NK-92 (cell line): ENCODE results near the gene C16orf86.

ENCODE experiments used
- DNase-seq: peaks from one replicate; lab custom pipeline; 2025; ENCODE audit not compliant: unreplicated experiment; lab: John Stamatoyannopoulos, UW

C16orf86 gene

DNA sequence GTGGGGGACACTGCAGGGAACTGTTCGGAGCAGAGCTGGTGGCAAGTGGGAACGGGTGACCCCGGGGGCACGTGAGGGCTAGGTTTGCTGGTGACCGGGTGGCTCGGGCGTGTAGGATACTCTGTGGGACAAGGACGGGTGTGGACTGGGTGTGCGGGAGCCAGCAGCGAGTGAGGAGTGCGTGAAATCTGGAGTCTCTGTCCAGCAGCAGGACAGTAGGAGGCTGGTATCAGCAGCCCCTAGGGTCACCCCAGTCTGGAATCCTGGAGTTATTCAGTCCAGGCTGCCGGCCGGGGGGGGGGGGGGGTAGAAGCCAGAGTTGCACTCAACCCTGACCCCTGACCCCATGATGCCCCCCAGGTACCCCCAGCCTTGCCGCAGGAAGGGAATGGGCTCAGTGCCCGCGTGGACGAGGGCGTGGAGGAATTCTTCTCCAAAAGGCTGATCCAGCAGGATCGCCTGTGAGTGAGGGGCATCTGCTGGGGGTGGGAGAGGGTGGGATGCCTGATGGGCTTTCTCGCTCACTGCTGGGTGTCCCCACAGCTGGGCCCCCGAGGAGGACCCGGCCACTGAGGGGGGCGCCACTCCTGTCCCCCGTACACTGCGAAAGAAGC is 12.7 kb upstream of the C16orf86 start:
- DNase-seq: no peak

GRCh38 chr16:67654403-67654911 is 12.2 kb upstream of the C16orf86 start:
- DNase-seq: no peak

GRCh38 chr16:67655363-67655762 is 11.3 kb upstream of the C16orf86 start:
- no peak for DNase-seq

DNA sequence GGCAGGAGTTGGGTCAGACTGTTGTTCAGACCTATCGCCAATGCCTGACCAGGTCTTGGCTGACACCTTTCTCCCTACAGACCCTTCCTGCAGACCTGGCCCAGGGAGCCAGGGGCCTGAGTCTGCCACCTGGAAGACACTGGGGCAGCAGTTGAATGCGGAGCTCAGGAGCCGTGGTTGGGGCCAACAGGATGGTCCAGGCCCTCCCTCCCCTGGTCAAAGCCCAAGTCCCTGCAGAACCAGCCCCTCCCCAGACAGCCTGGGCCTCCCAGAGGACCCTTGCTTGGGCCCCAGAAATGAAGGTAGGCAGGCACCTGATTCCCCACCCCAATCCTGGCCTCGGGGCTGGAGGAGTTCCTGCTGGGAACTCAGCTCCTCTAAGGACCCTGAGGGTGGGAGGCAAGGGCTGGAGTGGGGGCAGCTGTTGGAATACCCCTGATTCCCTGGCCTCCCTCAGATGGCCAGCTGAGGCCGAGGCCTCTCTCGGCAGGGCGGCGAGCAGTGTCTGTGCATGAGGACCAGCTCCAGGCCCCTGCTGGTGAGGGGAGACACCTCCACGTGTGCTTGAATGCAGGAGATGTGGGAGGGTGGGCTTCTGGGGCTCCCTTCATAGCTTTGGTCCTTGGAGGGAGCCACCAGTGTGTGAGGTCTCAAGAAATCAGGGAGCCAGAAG is 10.1 kb upstream of the C16orf86 start:
- DNase-seq: no peak

GRCh38 chr16:67657017-67657608 is 9.5 kb upstream of the C16orf86 start:
- DNase-seq: no peak

- no peak for DNase-seq
These were observed 8.7 kb upstream of the C16orf86 start for GRCh38 chr16:67657751-67658518.

DNA sequence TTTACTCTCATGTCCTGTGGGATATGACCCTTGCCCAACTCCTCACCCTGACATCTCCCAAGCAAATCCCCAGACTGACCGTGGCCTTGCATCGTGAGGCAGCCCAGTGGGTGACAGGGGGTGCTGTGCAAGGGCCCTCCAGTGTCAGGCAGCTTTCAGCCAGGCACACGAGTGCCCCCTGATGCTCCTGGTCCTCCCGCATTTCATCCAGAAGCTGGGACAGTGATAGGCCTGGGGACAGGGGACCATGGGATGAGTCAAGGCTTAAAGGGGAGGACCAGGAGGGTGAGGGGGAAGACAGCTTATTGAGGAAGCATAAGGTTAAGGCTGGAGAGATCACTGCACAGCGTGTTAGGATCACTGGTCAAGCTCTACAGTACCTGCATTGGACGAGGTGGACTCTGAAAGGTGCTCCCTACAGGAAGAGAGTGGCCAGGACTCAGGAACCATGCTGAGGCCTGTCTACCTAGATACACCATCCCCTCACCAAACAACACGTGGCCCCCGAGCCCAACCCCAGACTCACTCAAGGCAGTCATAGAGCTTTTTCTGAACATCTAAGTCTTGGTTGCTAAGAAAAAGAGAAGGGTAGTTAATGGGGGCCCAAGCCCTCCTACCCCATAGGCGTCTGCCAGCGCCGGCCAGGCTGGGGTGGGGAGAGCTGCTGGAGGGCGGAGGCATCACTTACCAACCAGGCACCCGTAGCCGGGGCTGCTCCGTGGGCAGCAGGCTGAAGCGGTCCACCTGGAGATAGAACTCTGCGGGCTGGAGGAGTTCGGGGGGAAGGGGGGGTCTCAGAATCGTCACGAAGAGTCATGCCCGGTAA is 7.6 kb upstream of the C16orf86 start:
- no peak for DNase-seq

- peak; percentile 38 for DNase-seq
These were observed 6.7 kb upstream of the C16orf86 start, which contains the start of gene ACD for GRCh38 chr16:67659675-67660563. ACD (minus strand) TSS chr16:67660260; CDS start chr16:67660220, 40 bp downstream.

DNA sequence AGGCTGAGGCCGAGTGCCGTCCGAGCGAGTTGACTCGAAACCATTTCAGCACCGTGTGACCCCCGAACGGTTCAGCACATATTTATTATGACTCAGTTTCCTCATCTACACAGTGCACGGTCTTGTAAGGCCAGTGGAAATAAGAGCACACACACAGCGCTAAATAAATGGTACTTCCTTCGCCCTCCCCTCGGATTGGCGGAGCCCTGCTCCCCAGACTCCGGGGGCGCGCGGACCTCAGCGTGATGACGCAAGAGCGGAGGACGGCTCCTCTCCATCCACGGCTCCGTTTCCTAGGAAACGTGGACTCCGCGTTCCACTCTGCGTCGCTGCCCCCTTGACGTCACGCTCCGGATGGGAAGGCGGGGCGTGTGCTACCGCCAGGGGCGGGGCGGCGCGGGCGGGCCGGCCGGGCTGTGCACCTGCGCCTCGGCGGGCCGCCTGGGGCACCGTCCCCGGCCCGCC is 6.0 kb upstream of the C16orf86 start, which contains the start of gene PARD6A:
Gene PARD6A (plus strand): TSS at position 397 of the 465 bp plus-strand sequence. CDS start 79 bp downstream, outside the sequence.
- peak; percentile 86 for DNase-seq

DNA sequence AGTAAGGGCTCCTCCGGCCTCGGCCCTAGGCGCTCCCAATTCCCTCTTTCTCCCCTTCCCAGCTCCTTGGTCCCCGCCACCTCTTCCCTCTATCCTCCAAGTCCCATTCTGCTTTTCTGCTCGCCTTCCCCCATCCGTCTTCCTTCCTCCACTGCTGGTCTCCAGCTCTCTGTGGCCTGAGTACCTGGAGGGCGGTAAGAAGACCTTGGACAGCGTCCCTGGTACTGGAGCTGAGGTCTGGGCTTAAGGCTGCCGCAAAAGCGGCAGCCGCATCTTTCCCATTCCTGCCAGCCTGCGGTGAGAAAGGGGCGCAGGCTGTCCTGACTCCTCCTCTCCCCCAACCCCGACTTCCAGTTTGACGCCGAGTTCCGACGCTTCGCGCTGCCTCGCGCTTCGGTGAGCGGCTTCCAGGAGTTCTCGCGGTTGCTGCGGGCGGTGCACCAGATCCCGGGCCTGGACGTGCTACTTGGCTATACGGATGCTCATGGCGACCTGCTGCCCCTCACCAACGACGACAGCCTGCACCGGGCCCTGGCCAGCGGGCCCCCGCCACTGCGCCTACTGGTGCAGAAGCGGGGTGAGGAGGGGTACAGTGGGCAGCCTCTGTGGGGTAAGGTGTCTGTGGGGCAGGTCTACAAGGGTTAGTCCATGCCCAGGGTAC is 5.4 kb upstream of the C16orf86 start:
- no peak for DNase-seq

DNA sequence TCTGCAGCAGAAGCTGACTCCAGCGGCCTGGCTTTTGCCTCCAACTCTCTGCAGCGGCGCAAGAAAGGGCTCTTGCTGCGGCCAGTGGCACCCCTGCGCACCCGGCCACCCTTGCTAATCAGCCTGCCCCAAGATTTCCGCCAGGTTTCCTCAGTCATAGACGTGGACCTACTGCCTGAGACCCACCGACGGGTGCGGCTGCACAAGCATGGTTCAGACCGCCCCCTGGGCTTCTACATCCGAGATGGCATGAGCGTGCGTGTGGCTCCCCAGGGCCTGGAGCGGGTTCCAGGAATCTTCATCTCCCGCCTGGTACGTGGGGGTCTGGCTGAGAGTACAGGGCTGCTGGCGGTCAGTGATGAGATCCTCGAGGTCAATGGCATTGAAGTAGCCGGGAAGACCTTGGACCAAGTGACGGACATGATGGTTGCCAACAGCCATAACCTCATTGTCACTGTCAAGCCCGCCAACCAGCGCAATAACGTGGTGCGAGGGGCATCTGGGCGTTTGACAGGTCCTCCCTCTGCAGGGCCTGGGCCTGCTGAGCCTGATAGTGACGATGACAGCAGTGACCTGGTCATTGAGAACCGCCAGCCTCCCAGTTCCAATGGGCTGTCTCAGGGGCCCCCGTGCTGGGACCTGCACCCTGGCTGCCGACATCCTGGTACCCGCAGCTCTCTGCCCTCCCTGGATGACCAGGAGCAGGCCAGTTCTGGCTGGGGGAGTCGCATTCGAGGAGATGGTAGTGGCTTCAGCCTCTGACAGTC is 4.5 kb upstream of the C16orf86 start:
- DNase-seq: no peak

- no peak for DNase-seq
These were observed 4.0 kb upstream of the C16orf86 start for GRCh38 chr16:67662653-67663010.

DNA sequence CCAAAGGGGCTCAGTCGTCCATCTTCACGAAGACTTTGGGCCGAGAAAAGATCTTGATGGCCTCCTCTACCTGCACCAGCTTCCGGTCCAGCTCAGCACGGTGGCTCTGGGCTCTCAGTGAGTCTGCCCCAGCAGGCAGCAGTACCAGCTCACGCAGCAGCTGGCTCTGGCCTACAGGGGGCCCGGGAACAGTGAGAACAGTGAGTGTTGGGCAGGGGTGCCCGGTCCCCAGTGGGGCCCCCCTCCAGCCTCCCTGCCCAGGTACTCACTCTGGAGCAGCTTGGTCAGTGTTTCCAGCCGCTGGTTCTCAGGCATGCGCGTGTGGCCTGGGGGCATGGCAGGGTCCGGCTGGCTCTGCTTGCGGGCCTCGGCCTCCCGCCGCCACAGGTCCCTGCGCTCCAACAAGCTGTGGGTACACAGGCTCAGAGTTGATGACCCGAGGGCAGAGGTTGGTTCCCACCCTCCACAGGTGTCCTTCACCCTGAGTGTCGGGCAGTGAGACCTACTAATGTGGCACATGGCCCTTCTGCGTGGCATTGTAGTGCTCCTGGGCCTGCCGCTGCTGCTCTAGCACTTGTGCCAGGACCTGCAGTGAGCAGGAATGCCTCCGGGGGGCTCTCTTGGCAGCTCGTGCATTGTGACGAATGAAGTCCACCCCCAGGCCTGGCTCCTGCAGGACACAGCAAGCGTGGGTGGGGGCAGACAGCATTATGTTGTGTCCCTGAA is 3.3 kb upstream of the C16orf86 start:
- DNase-seq: no peak

DNA sequence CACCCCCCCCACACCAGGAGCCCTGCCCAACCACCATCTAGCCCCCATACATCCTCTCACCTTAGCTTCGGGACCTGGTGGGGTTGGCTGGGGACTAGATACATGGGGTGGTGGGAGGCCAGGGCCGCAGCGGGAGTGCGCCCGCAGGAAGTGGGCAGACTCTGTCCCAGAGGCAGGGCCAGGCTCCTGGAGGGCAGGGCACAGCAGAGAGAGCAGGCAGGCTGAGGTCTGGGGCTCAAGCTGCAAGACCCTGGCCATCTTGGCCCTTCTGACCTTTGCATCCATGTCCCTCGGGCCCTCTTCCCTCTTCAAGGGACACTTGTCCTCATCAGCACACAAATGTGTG is 2.8 kb upstream of the C16orf86 start:
- no peak for DNase-seq

GRCh38 chr16:67664258-67664657 is 2.4 kb upstream of the C16orf86 start:
- DNase-seq: no peak

- no peak for DNase-seq
These were observed 1.7 kb upstream of the C16orf86 start for GRCh38 chr16:67664871-67665270.

GRCh38 chr16:67665598-67665997 is 1.0 kb upstream of the C16orf86 start:
- DNase-seq: no peak
